ENCODE results near the gene FBL.

The FBL gene

GRCh38 chr19:39875401-39875864, 29.3 kb upstream of the FBL start:
- DNase-seq, result peak; percentile 62

- no peak for DNase-seq
These were observed 28.2 kb upstream of the FBL start for GRCh38 chr19:39874404-39874803.

- no peak for DNase-seq
These were observed 27.2 kb upstream of the FBL start for GRCh38 chr19:39873385-39873784.

DNA sequence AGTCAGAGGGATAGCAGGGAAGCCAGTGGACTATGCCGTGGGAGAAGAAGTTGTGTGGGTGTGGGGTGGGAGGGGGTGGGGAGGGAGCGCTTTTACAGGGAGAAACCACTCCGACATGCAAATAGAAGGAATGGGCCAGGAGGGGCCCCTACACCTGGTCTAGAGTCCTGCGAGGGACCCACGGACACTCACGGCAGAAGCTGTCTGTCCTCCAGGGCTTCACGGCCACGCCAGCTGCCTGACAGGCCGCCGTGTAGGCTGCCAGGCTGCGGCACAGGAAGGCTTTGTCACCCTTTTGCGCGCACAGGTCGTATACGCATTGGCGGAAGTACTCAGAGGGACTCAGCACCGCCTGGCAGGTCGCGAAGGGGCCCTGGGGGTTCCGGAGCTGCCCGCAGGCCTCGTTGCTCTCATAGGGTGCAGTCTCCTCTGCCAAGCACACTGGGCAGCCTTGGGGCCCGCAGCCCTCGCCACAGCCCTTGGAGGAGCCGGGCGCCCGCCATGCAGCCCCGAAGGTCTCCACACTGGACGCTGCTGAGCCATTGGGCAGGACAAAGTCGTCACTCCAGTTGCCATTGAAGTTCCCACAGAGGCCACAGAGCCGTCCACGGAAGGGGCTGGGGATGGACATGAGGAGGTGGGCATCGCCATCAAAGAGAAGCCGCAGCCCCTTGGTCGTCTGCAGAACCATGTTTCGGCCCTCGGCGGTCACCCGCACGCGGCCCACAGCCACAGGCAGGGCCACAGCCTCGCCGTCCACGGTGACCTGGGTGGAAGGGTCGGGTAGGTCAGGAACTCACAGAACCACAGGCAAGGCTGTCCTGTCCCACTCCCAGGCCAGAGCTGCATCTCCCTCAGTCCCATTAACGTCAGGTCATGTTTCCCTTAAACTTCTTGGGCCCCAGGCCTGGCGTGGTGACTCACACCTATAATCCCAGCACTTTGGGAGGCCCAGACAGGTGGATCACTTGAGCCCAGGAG, 26.0 kb upstream of the FBL start:
- no peak for DNase-seq

DNA sequence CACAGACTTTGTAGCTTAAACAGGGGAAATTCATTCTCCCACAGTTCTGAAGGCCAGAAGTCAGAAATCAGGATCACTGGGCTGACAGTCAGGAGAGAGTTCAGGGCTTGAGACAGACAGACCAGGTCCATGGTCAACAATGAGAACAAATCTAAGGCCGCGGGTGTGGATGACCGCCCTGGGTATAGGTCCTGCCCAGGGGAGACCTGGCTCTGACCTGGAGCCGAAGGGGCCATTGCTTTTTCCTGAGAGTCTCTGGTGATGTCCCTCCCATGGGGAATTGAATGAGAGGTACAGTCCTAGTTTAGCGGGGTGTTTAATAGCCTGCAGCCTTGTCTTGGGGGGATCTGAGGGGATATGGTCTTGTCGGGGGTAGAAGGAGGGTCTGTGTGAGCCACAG, 25.2 kb upstream of the FBL start:
- no peak for DNase-seq

GRCh38 chr19:39870171-39870971, 24.2 kb upstream of the FBL start:
- peak; percentile 93 for DNase-seq

DNA sequence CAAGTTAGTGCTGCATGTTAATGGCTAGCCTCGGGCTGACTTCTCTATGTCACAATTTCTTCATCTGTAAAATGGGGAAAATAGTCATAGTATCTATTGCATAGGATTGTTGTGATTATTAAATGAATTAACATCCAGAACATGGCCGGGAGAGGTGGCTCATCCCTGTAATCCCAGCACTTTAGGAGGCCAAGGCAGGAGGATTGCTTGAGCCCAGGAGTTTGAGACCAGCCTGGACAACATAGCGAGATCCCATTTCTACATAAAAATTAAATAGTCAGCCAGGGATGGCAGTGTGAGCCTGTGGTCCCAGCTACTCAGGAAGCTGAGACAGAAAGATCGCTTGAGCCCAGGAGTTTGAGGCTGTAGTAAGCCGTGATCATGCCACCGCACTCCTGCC, 21.8 kb upstream of the FBL start:
- no peak for DNase-seq

GRCh38 chr19:39867133-39867532, 21.0 kb upstream of the FBL start:
- no peak for DNase-seq

DNA sequence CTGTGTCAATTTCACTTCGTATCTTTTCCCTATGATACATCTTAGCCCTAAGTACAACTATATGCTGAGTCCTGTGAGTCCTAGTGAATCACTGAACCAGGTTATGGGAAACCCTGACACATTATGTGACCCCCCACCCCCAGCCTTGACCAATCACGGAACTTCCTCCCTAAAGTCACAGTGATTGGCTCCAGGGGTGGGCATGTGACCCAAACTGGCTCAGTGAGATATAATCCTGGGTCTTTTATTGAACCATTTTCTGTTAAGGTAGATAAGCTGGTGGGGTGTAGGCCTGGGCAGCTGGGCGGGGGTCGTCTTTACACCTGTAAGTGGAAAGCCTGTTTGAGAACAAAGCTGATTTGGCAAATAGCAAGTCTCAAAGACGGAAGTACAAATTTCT, 19.8 kb upstream of the FBL start:
- DNase-seq, result no peak

- DNase-seq, result no peak
These were observed 19.0 kb upstream of the FBL start for GRCh38 chr19:39865186-39865585.

DNA sequence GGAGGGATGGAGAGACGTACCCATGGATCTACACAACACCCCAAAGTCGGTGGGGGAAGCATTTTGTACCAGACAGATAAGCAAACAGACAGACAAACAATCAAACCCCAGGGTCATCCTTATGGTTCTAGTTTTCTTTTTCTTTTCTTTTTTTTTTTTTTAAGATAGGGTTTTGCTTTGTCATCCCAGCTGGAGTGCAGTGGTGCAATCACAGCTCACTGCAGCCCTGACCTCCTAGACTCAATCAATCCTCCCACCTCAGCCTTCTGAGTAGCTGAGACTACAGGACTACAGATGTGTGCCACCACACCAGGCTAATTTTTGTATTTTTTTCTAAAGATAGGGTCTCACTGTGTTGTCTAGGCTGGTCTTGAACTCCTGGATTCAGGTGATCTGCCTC, 17.9 kb upstream of the FBL start:
- no peak for DNase-seq

DNA sequence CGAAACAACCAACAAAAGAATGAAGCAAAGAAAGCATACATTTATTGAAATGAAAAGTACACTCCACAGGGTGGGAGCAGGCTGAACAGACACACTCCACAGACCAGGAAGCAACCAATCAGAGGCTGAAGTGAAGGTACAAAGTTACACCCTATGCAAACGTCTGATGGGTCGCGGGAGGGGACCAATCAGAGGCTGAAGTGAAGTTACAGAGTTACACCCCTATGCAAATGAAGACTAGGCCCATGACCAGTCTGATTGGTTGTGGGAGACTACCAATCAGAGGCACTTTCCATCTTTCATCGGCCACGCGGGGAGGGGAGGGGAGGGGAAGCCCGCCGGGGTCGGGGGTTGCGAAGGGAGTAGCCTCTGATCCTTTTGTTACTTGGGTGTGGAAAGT, 12.4 kb upstream of the FBL start:
- peak; percentile 16 for DNase-seq

DNA sequence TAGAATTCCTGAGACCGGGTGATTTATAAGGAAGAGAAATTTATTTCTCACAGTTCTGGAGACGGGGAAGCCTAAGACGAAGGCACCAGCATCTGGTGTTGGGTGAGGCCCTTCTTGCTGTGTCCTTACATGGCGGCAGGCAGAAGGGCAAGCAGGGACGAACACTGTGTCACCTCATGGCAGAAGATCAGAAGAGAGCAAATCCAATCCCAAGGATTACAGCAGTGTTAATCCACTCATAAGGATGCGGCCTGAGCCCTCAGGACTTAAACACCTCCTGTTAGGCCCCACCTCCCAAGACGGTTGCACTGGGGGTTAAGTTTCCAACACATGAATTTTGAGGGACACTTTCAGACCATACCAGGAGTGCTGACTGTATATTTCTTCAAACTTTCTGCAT, 6.7 kb upstream of the FBL start:
- no peak for DNase-seq

GRCh38 chr19:39850892-39851291, 4.7 kb upstream of the FBL start:
- DNase-seq, result no peak

DNA sequence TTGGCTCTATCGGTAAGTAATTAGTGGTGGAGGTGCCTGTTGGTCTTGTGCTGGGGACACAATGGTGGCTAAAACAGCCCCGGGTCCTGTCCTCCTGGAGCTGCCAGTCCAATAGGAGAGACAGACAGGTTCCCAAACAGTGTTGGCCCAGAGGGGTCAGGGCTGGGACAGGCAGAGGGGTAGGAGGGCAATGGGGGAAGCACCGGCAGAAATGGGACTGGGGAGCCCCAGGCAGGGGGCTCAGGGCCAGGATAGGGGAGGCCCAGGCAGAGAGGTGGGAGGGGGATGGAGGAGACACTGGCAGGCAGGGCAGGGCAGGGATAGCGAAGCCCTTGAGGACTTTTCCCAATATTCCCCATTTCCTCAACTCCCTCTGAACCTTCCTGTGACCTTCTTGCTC, 2.2 kb upstream of the FBL start:
- no peak for DNase-seq

GRCh38 chr19:39847525-39847924, 1.3 kb upstream of the FBL start:
- no peak for DNase-seq

GRCh38 chr19:39846678-39847486, 703 bp upstream of the FBL start:
- peak; percentile 25 for DNase-seq

- DNase-seq, result peak; percentile 30
These were observed 621 bp downstream of the FBL start for GRCh38 chr19:39845584-39845932.

GRCh38 chr19:39845172-39845571, 1.0 kb downstream of the FBL start:
- no peak for DNase-seq

DNA sequence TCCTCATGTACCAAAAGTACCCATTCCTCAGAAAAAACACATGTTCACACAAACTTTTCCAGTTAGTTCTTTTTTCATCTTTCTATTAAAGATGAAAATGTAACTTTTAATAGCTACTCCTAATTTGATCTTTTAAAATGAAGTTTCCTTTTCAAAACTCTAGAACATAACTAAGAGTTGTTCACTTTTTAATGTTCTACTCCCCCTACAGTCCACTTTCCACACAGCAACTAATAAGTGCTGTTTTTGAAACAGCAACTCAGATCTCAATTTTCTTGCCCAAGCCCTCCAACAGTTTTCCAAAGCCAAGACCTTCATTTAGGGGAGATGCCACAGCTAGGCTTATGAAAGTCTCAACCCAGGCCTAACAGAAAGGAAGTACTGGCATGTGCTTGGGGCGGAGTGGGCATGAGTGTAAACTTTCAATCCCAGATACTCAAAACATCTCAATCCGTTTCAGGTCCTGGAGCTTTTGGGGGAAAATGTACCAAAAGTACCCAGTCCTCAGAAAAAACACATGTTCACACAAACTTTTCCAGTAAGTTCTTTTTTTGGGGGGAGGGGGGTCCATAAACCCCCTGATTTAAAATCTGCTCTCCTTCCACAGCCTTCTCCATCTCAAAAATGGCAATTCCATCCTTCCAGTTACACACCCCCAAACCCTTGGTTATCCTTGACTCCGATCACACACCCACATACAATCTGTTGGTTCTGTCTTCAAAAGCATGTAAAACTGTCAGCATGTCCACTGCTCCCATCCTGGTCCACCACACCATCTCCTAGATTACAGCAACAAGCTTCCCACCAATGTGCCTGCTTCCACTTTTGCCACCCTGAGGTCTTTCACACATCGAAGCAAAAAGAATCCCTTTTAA, 2.0 kb downstream of the FBL start:
- DNase-seq, result peak; percentile 41

- DNase-seq, result no peak
These were observed 3.3 kb downstream of the FBL start for GRCh38 chr19:39842693-39843435.

All from NCI-H146 (cell line).